A549 (cell line): ENCODE results near the gene LRRIQ4. TPM values are rescaled to one million over a fixed set of nuclear protein-coding genes. Genes with fewer than 3 reads are reported as not detected.

Experiments
- ATAC-seq, 2 experiments: fragments of 200-7000 bp in 1 of 2; fragments of >200 bp in 1 of 2; cut with Nextera tagmentation in 1 of 2; cut with Tn5 transposase in 1 of 2; 3 replicates each; pipeline versions ENCODE4 v1.8.0 to v1.9.1; 2018 to 2020; ENCODE audit warnings: mild to moderate bottlenecking in 1 of 2, moderate library complexity in 1 of 2
- CTCF ChIA-PET: fragments of 300-600 bp; sonication (Branson Sonifier 250); formaldehyde crosslinking; extraction: SDS; loops from one replicate; lab custom pipeline; 2021; ENCODE audit warnings: antibody characterized with exemption, inconsistent platforms; lab: Yijun Ruan, JAX
- POLR2A ChIA-PET: fragments of 350-600 bp; formaldehyde crosslinking; extraction: SDS; loops from one replicate; lab custom pipeline; 2021; ENCODE audit warnings: antibody characterized with exemption, inconsistent platforms; lab: Yijun Ruan, JAX
- DNase-seq, 2 experiments: peaks; one replicate each; pipeline versions ENCODE4 v3.0.0 to v3.0.0-alpha.2; 2011 to 2016; ENCODE audit warnings: low read depth in 1 of 2, low spot score in 1 of 2
- FAIRE-seq: peaks from 2 replicates; lab custom pipeline; 2011; peaks lifted over from hg19 to GRCh38; lab: Jason Lieb, UNC
- H3K27ac ChIP-seq, 2 experiments: fragments of >200 bp; sonication (Bioruptor Twin); formaldehyde crosslinking; 3 replicates each; pipeline ENCODE4 v1.5.1; 2016 to 2017
- H3K4me1 ChIP-seq: fragments of >200 bp; sonication (Bioruptor Twin); formaldehyde crosslinking; 3 replicates; pipeline ENCODE4 v1.6.1; 2016
- H3K4me2 ChIP-seq: fragments of >200 bp; sonication (Bioruptor Twin); formaldehyde crosslinking; 3 replicates; pipeline ENCODE4 v1.6.1; 2016
- H3K4me3 ChIP-seq: fragments of >200 bp; sonication (Bioruptor Twin); formaldehyde crosslinking; 3 replicates; pipeline ENCODE4 v1.5.1; 2016
- H3K9me3 ChIP-seq: fragments of >200 bp; sonication (Bioruptor Twin); formaldehyde crosslinking; 3 replicates; pipeline ENCODE4 v1.6.1; 2016
- ATOH8 ChIP-seq: fragments of 250-450 bp; sonication (Bioruptor Pico); IDR thresholded peaks from 2 replicates; pipeline ENCODE4 v1.5.0; 2020; ENCODE audit warnings: low read depth, mild to moderate bottlenecking, moderate library complexity
- CBX2 ChIP-seq: fragments of 200-600 bp; sonication (generic); IDR thresholded peaks from 2 replicates; pipeline ENCODE4 v1.6.1; 2016; ENCODE audit warnings: low read depth, mild to moderate bottlenecking, borderline replicate concordance
- CEBPB ChIP-seq, 2 experiments: fragments of >200 bp in 1 of 2; sonication (Bioruptor Twin) in 1 of 2; formaldehyde crosslinking in 1 of 2; IDR thresholded peaks; 2 replicates each; pipeline ENCODE4 v1.6.1; 2012 to 2016
- CHD2 ChIP-seq: fragments of 150-350 bp; IDR thresholded peaks from 2 replicates; pipeline ENCODE4 v1.6.1; 2014; ENCODE audit warnings: low read length; ENCODE audit not compliant: partially characterized antibody
- CHD4 ChIP-seq: fragments of 200-600 bp; sonication (generic); IDR thresholded peaks from 2 replicates; pipeline ENCODE4 v1.6.1; 2016; ENCODE audit warnings: antibody characterized with exemption, mild to moderate bottlenecking, borderline replicate concordance
- CTCF ChIP-seq: fragments of >200 bp; sonication (Bioruptor Twin); formaldehyde crosslinking; IDR thresholded peaks from 3 replicates; pipeline ENCODE4 v1.5.1; 2016
- EP300 ChIP-seq, 2 experiments: fragments of >200 bp; sonication (Bioruptor Twin); formaldehyde crosslinking; IDR thresholded peaks; 2 replicates in 1 of 2; 3 replicates in 1 of 2; pipeline ENCODE4 v1.6.1; 2016 to 2017
- FOSL2 ChIP-seq, 2 experiments: fragments of 450-650 bp in 1 of 2; fragments of >200 bp in 1 of 2; sonication (Bioruptor Twin) in 1 of 2; formaldehyde crosslinking; IDR thresholded peaks; 2 replicates each; pipeline versions ENCODE4 v1.5.0 to v1.6.1; 2016 to 2020; ENCODE audit warnings: mild to moderate bottlenecking in 1 of 2, moderate library complexity in 1 of 2
- GATA3 ChIP-seq: IDR thresholded peaks from 2 replicates; pipeline ENCODE4 v1.6.1; 2012; ENCODE audit warnings: borderline replicate concordance
- HMGXB4 ChIP-seq: fragments of 250-450 bp; sonication (Bioruptor Pico); IDR thresholded peaks from 2 replicates; pipeline ENCODE4 v1.5.0; 2021; ENCODE audit warnings: mild to moderate bottlenecking, moderate library complexity, borderline replicate concordance
- HOXA7 ChIP-seq: fragments of 250-450 bp; sonication (Bioruptor Pico); IDR thresholded peaks from 2 replicates; pipeline ENCODE4 v1.5.0; 2020; ENCODE audit warnings: mild to moderate bottlenecking, moderate library complexity
- HOXB13 ChIP-seq: fragments of 250-450 bp; sonication (Bioruptor Pico); IDR thresholded peaks from 2 replicates; pipeline ENCODE4 v1.5.0; 2020; ENCODE audit warnings: low read depth, mild to moderate bottlenecking, moderate library complexity
- KDM1A ChIP-seq: fragments of 200-600 bp; sonication (generic); IDR thresholded peaks from 2 replicates; pipeline ENCODE4 v1.6.1; 2016; ENCODE audit warnings: low read depth, mild to moderate bottlenecking
- MAFK ChIP-seq: fragments of 450-650 bp; IDR thresholded peaks from 2 replicates; pipeline ENCODE4 v1.6.1; 2014; ENCODE audit not compliant: partially characterized antibody
- MAX ChIP-seq: IDR thresholded peaks from 2 replicates; pipeline ENCODE4 v1.6.1; 2012
- NR3C1 ChIP-seq: fragments of >200 bp; sonication (Bioruptor Twin); formaldehyde crosslinking; IDR thresholded peaks from 3 replicates; pipeline ENCODE4 v1.6.1; 2017
- POLR2AphosphoS2 ChIP-seq: conservative IDR thresholded peaks from 2 replicates; pipeline ENCODE4 v1.6.1; 2012; ENCODE audit warnings: low read length, improper control_type of control experiment, inconsistent platforms
- RFX5 ChIP-seq: fragments of 450-650 bp; IDR thresholded peaks from 2 replicates; pipeline ENCODE4 v1.7.1; 2014; ENCODE audit warnings: antibody characterized with exemption, mild to moderate bottlenecking, moderate library complexity
- RNF2 ChIP-seq: fragments of 200-600 bp; sonication (generic); IDR thresholded peaks from 2 replicates; pipeline ENCODE4 v1.6.1; 2016; ENCODE audit warnings: low read depth, mild to moderate bottlenecking, antibody characterized with exemption, moderate library complexity, borderline replicate concordance
- SREBF2 ChIP-seq: fragments of 450-650 bp; IDR thresholded peaks from 2 replicates; pipeline ENCODE4 v1.6.1; 2014; ENCODE audit warnings: mild to moderate bottlenecking, moderate library complexity
- TP53 ChIP-seq: fragments of 250-450 bp; sonication (Bioruptor Pico); IDR thresholded peaks from 2 replicates; pipeline ENCODE4 v1.5.0; 2021; ENCODE audit warnings: mild to moderate bottlenecking, moderate library complexity
- ZSCAN20 ChIP-seq: fragments of 250-450 bp; sonication (Bioruptor Pico); IDR thresholded peaks from 2 replicates; pipeline ENCODE4 v1.8.0; 2022; ENCODE audit warnings: mild to moderate bottlenecking, moderate library complexity
- WGBS: methylation state at CpG from one replicate; pipeline ENCODE4 v1.1.6; 2017; ENCODE audit errors: missing lambda C conversion rate; 5-methylcytosine and 5-hydroxymethylcytosine counted together
- polyA plus RNA-seq, 4 experiments: library from polyadenylated mRNA; depleted of rRNA in 3 of 4; stranded (reverse); fragments of >200 nt; fragmentation: RNase III in 1 of 4; extraction: RNeasy Plus Mini Kit Qiagen cat#74134 plus additional on column Dnase treatment in 1 of 4; gene quantifications; 2 replicates in 3 of 4; 3 replicates in 1 of 4; pipeline ENCODE4 v1.2.3, GENCODE V29; 2011 to 2017
- TF ChIP-seq, protein P1 (sequence below): fragments of 150-350 bp; IDR thresholded peaks from 2 replicates; pipeline ENCODE4 v1.6.1; 2014; ENCODE audit warnings: low read depth, mild to moderate bottlenecking, low read length
- TF ChIP-seq, protein P2 (sequence below): fragments of 200-600 bp; sonication (generic); IDR thresholded peaks from 2 replicates; pipeline ENCODE4 v1.6.1; 2016; ENCODE audit warnings: antibody characterized with exemption, mild to moderate bottlenecking, moderate library complexity
- TF ChIP-seq, protein P3 (sequence below): fragments of 450-650 bp; IDR thresholded peaks from 2 replicates; pipeline ENCODE4 v1.6.1; 2014; ENCODE audit warnings: antibody characterized with exemption

Gene LRRIQ4
- polyA plus RNA-seq, 2 of the 4 experiments (the other 2 are of a cell fraction) = not detected

DNA sequence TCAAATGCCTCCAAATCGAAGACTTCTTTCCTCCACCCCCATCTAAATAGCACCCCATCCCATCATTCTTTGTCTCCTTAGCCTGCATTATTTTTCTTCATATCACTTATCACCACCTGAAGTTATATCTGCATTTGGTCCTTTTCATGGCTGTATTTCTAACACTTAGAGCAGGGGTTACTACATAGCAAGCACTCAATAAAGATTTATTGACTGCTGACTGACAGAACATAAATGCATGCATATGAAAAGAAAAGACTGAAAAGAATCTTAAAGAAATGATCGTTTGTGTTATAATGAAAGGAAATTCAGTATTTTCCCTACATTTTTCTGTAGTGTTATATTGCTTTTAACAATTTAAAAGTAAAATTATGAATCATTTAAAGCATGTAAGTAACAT lies 55.7 kb downstream of the LRRIQ4 start:
- TF ChIP-seq POLR2AphosphoS2 (no peak), TP53 (CRISPR knock-in tag) (no peak), RFX5 (no peak), ATOH8 (CRISPR knock-in tag) (no peak), CEBPB (IDR thresholded peaks at IDR 0.05) (no peak), CHD4 (no peak), GATA3 (no peak)
- TF ChIP-seq, protein P1, sequence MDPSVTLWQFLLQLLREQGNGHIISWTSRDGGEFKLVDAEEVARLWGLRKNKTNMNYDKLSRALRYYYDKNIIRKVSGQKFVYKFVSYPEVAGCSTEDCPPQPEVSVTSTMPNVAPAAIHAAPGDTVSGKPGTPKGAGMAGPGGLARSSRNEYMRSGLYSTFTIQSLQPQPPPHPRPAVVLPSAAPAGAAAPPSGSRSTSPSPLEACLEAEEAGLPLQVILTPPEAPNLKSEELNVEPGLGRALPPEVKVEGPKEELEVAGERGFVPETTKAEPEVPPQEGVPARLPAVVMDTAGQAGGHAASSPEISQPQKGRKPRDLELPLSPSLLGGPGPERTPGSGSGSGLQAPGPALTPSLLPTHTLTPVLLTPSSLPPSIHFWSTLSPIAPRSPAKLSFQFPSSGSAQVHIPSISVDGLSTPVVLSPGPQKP = no peak
- ChIA-PET CTCF (interaction anchor here (0.7 kb wide), 1 partner anchor 16 kb away, joined by 3 read pairs; no protein-coding TSS in a partner anchor), POLR2A (no interaction called here)
- WGBS = 28% methylated on average over 2 of the region's 2 CpGs
- H3K9me3 ChIP-seq = no peaks in the 10 kb centered on the region
- H3K4me3 ChIP-seq = no peak overlapping the region
- FAIRE-seq = no peak
- no peak for ATAC-seq
- H3K27ac ChIP-seq = no peak overlapping the region
- H3K4me1 ChIP-seq = peaks cover 7% of the 10 kb centered on the region; the same call in 1 of the 3 replicates
- no peak overlapping the region for H3K4me2 ChIP-seq
- no peak for DNase-seq

DNA sequence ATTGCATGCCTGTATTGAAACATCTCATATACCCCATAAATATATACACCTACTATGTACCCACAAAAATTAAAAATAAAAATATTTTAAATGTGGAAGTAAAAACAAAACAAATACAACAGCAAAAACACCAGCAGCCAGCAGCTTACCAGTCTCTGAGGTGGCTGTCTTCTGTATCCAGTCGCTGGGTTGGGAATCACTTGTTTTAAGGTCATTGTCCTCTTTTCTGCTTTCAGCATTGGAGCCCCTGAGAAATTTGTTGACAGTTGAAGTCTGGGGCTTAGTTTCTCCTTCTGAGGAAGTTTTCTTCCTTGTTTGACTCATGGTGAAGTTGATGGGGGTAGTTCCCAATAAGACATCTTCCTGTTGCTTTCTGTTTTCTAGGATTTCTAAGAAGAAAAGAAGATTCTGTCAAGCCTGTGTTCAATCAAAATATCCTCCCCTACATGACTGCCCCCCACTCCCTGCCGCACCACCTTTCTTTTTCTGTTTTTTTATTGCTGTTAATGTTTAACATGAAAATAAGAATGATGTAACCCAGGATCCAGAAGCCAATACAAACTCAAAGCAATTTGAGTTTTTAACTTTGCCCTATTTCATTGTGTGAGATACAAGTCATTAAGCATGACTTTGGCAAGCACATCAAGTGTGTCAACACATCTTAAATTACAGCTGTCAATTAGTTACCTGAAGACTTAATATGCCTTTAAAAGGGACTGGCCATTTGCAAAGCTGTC lies 57.0 kb downstream of the LRRIQ4 start, which contains the start of gene LRRC31:
TSS of gene LRRC31 (minus strand) at position 452 of the 737 bp plus-strand sequence. CDS start at position 324, 128 bp downstream.
- Histone ChIP-seq H3K4me3 (no peak within 1 kb of the TSS), H3K4me2 (peak within 1 kb of the TSS; percentile 49), H3K27ac (peak within 1 kb of the TSS in 1 of 2 experiments; percentile 41; a peak in 2 of 6 replicates), H3K9me3 (no peaks in the 10 kb centered on the region), H3K4me1 (peaks cover 7% of the 10 kb centered on the region; the same call in 1 of the 3 replicates)
- POLR2A ChIA-PET = no interaction called here
- 24% methylated on average over 2 of the region's 2 CpGs for WGBS
- no peak for FAIRE-seq
- CTCF ChIA-PET = no interaction called here
- no peak for DNase-seq
- no peak for ATAC-seq
- no peak for TF ChIP-seq CHD2
- TF ChIP-seq RNF2 = no peak
- TF ChIP-seq MAFK = no peak
- TF ChIP-seq, protein P2, sequence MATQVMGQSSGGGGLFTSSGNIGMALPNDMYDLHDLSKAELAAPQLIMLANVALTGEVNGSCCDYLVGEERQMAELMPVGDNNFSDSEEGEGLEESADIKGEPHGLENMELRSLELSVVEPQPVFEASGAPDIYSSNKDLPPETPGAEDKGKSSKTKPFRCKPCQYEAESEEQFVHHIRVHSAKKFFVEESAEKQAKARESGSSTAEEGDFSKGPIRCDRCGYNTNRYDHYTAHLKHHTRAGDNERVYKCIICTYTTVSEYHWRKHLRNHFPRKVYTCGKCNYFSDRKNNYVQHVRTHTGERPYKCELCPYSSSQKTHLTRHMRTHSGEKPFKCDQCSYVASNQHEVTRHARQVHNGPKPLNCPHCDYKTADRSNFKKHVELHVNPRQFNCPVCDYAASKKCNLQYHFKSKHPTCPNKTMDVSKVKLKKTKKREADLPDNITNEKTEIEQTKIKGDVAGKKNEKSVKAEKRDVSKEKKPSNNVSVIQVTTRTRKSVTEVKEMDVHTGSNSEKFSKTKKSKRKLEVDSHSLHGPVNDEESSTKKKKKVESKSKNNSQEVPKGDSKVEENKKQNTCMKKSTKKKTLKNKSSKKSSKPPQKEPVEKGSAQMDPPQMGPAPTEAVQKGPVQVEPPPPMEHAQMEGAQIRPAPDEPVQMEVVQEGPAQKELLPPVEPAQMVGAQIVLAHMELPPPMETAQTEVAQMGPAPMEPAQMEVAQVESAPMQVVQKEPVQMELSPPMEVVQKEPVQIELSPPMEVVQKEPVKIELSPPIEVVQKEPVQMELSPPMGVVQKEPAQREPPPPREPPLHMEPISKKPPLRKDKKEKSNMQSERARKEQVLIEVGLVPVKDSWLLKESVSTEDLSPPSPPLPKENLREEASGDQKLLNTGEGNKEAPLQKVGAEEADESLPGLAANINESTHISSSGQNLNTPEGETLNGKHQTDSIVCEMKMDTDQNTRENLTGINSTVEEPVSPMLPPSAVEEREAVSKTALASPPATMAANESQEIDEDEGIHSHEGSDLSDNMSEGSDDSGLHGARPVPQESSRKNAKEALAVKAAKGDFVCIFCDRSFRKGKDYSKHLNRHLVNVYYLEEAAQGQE = no peak
- TF ChIP-seq SREBF2 = no peak
- no peak for TF ChIP-seq FOSL2 (IDR thresholded peaks at IDR 0.05)
- TF ChIP-seq FOSL2 (CRISPR knock-in tag; IDR thresholded peaks at IDR 0.05) = no peak
- TF ChIP-seq HOXB13 (CRISPR knock-in tag) = no peak
- TF ChIP-seq CTCF = no peak
- no peak for TF ChIP-seq HMGXB4 (CRISPR knock-in tag)
- no peak for TF ChIP-seq NR3C1
- no peak for TF ChIP-seq MAX
- TF ChIP-seq EP300 (IDR thresholded peaks at IDR 0.05) = no peak
- no peak for TF ChIP-seq KDM1A
- TF ChIP-seq CBX2 = no peak
- no peak for TF ChIP-seq RFX5
- TF ChIP-seq, protein P3, sequence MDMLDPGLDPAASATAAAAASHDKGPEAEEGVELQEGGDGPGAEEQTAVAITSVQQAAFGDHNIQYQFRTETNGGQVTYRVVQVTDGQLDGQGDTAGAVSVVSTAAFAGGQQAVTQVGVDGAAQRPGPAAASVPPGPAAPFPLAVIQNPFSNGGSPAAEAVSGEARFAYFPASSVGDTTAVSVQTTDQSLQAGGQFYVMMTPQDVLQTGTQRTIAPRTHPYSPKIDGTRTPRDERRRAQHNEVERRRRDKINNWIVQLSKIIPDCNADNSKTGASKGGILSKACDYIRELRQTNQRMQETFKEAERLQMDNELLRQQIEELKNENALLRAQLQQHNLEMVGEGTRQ = no peak
- TF ChIP-seq ZSCAN20 = no peak
- no peak for TF ChIP-seq HOXA7 (CRISPR knock-in tag)
